Activated CD4-positive, alpha-beta T cell treated with anti-CD3 and anti-CD28 coated beads for 24 hours (primary cell): ENCODE results near the gene KCNB1.

Source experiments
- DNase-seq, 2 donors: peaks; one replicate each; pipeline ENCODE4 v3.0.0-alpha.2; 2020; ENCODE audit warnings: low read depth in 2 of 2

KCNB1 gene

DNA sequence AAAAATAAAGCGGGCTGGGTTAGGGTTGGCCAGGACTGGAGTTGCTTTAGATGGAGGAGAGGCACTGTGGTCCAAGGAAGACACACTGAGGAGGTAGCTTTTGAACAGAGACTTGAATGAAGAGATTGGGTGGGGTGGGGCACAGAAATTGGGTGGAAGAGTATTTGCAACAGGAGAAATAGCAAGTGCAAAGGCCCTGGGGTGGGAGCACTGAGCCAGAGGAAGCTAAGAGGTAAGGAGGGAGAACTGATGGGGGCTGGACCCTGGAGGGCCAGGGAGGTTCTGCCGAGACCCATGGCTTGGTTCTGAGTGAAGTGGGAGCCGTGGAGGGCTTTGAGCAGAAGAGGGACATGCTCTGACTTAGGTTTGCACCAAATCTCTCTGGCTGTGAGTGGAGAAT, 45.4 kb downstream of the KCNB1 start:
- DNase-seq, result no peak

DNA sequence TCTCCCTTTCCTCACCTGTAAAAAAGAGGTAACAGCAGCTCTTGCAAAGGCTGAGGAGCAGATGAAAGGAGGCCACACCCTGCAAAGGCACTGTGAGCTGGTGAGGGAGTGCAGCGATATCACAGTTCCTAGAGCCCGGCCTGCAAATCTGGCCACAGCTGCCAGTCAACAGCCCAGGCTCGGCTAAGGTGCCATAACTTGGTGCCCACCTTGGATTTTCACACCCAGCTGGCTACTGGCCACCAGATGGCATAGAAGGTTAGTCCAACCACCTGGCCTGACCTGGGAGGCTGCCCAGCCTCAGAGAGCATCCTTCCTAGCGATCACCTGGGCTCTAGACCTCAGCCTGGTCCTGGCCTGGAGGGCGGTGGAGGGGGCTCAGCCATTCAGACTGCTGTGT, 46.8 kb downstream of the KCNB1 start:
- no peak for DNase-seq

- no peak for DNase-seq
Observed at GRCh38 chr20:49433333-49433732, 49.1 kb downstream of the KCNB1 start.

DNA sequence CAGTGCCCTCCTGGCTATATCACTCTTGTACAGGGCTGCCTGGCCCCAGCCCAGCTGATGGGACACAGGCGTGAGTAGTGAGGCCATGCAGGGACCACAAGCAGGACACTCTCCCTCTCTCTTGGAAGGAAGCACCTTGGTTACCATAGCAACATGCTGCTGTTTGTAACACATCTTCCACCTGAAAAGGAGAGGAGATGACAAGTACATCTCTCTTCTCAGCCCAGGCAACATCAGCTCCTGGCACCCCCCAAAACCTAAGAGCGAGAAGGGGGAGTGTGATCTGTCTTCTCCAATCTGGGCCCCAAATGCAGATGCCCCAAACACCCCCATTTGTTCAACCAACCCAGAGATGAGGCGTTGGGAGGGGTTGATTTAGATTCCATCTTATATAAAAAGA, 49.9 kb downstream of the KCNB1 start:
- DNase-seq, result no peak

DNA sequence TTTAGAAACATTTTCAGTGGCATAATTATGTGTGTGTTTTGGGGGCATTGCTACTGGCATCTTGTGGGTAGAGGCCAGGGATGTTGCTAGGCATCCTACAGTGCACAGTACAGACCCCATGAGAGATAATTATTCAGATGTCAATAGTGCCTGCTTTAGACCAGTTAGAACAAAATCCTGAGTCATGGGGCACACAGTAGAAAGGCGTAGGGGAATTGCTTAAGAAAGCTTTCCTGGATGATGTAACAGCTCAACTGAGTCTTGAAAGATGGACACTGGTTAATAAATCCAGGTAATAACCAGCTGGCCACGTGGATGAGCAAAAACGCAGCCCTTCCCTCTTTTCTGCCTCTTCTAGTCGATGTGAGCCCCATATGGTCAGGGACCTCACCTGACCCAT, 51.1 kb downstream of the KCNB1 start:
- DNase-seq, result no peak

GRCh38 chr20:49430320-49430719, 52.1 kb downstream of the KCNB1 start:
- no peak for DNase-seq

GRCh38 chr20:49427751-49428518, 54.5 kb downstream of the KCNB1 start:
- no peak for DNase-seq

DNA sequence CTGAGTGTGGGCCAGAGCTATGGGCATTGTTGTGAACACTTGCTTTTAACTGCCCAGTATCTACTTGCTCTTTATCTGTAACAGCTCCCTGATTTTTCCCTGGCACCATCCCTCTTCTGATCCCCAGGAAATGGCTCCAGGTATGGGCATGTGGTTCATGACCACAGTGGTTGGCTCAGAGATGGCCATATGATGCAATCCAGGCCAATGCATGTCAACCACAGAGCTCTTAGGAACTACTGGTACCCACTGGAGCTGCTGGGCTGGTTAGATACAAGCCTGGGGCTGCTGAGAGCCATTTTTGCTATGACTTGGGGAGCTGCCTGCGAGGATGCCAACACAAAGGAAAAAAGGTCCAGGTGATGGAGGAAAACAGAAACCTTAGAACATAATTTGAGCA, 55.6 kb downstream of the KCNB1 start:
- DNase-seq, result no peak

GRCh38 chr20:49426395-49426794, 56.1 kb downstream of the KCNB1 start:
- no peak for DNase-seq

DNA sequence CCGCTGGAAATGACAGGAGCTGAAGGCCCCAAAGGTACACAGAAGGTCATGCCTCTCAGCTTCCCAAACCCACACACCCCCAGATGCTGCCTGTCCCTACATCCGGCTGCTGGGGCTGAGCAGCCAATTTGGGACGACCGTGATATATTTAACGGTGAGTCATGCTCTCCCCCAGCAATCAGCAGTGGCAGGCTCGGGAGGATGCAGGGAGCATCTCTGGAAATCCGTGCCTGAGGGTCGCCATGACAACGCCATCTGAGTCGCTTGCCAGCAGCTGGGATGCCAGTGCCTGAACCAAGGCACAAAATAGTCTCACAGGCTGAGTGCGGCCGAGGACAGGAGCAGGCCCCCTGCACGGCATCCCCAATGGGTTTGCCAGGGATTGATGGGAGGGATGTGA, 57.9 kb downstream of the KCNB1 start:
- DNase-seq, result no peak

- no peak for DNase-seq
Observed at GRCh38 chr20:49422161-49422560, 60.3 kb downstream of the KCNB1 start.

DNA sequence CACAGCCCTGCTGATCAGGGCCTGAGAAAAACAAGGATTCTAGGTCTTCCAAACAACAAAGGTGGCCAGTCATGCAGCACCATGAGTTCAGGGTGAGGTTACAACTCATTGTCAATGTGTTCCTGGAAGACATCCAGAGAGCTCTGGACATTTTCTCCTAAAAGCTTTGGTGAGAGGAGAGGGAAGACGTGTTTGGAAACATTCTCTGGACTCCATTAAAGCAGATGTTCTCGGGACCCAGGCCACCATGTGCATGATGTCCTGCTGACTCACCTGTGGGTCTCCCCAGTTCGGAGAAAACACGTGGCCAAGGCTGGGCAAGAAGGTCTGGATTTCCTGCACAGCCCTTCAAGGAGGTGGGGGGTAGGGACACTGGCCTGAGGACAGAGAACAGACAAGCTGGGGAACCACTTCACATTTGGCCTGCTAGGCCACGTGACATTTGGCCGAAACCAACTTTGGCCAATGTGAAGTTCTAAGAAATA, 61.6 kb downstream of the KCNB1 start:
- DNase-seq, result no peak

DNA sequence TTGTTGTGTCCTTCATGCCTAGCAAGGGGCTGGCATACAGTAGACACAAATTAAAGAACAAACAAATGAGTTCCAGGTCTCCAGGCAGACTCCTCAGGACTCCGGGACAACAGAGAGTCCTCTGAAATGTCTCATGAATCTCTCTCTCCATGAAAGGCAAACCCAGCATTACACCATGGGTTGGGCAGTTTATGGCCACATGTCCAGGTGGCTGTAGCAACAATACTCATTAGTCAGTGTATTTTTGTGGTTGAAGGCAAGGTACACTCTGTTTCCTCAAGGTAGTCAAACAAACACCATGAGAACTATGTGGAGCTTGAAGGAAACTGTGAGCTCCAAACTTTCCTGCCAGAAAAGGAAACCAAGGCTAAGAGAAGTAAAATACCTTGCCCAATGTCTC, 62.2 kb downstream of the KCNB1 start:
- DNase-seq, result no peak

DNA sequence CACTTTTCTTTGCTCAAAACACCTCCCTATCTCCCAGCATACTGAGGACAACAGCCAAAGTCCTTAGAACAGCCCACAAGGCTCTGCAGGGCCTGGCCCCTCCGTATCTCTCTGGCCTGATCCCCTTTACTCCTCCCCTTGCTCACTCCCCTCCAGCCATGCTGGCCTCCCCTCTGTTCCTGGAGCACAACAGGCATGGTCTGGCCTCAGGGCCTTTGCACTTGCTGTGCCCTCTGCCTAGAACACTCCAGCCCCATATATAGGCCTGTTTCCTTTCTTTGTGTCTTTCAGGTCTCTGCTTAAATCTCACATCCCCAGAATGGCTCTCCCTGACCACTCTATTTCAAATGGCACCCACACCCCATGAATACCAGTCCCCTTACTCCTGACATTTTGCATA, 62.7 kb downstream of the KCNB1 start:
- DNase-seq, result no peak

DNA sequence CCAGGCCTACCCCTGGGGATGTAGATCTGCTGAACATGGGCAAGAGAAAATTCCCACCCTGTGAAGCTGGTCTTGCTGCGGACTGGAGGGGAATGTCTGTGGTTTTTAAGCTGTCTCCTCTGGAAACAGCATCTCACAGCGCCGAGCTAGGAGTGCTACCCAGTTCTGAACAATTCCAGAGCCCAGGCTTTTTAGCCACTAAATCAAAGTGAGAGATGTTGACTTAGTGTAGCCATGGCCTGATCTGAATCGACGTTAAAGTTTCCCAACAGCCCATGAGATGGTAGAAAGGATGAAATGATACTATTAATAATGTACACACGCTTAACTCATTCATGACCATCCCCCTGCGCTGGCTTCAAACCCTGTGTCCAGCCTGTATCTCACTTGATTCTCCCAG, 63.7 kb downstream of the KCNB1 start:
- no peak for DNase-seq

DNA sequence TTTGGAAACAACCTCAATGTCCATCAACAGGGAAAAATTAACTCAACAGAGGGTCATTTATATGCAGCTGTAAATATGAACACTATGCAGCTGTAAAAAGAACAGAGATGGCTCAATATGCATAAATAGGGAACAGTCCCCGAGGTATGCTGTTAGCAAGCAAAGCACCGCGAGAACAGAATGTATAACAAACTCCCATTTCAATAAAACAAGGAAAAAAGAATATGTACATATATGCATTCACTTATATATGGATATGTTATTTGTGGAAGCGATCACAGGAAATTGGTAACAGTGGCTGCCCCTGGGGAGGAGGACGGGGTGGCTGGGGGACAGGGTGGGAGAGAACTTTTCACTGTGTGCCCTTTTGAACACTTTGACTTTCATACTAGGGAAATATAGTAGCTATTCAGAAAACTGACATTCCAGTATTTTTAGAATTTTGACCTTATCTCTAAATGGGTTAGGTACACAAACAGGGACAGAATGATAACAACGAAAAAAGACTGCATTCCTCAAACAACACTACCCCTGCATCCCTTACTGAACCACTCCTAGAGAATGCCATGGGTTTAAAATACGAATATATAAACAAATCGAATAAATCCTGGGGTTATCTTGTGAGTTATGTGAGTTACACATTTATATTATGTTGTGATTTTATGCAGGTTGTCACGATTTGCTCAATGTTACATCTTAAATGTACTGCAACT, 64.5 kb downstream of the KCNB1 start:
- DNase-seq, result no peak

DNA sequence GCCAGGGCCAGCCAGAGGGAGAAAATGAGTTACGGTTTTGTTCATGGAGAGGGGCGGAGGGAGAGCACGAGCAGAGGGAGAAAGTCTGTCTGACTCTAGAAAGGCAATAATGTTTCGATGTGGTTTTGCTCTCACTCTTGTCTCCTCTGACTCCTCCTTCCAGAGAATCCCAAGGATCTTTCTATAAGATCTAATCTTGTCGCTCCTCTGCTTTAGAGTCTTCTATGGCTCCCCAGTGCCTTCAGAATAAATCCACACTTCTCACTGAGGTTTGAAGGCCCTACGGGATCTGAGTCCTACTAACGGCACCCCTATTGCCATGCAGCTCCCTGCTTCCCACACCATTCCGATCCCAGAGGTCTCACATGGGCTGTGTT, 66.8 kb downstream of the KCNB1 start:
- DNase-seq, result no peak

- DNase-seq, result no peak
Observed at GRCh38 chr20:49415005-49415667, 67.3 kb downstream of the KCNB1 start.

GRCh38 chr20:49413677-49414076, 68.8 kb downstream of the KCNB1 start:
- DNase-seq, result no peak

- DNase-seq, result no peak
Observed at GRCh38 chr20:49412953-49413352, 69.5 kb downstream of the KCNB1 start.

DNA sequence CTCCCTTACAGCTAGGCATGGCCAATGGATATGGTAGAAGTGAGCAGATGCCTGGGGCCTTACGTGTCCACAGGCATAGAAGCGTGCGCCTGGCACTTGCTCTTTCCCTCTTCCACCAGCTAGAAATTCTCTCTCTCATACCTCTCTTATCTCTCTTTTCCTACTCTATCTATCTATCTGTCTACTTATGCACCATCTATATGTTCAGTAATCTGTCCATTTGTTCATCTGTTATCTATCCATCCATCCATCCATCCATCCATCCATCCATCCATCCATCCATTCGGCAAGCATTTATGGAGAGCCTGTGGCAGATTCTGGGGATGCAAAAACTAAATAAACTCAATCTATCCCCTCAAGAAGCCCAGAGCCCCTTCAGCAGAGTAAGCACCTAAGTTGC, 70.2 kb downstream of the KCNB1 start:
- DNase-seq, result no peak

- DNase-seq, result no peak
Observed at GRCh38 chr20:49411221-49411925, 71.1 kb downstream of the KCNB1 start.
